ENCODE data around the gene STEAP4.

DNA sequence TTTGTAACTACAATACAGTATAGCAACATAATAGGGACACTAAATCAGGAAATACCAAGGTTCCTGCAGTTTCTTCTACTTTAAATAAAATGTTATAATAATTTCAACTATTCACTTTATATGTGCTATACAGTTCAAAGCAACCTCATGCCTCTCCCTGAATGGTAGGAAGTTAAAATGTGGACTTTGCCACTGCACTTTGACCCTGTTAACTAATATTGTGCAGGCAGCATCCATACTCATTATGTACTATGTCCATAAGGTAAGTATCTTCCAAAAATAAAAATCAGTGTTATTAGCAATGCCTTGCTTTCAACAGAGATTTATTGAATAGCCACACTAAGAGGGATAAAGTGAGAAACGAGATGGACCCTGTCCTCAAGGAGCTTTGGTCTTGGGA is 4.8 kb downstream of the STEAP4 start:
- no peak for TF ChIP-seq EZH2 (IDR thresholded peaks at IDR 0.05; ENCODE audit: insufficient read depth, poor library complexity, severe bottlenecking)
- no peak for TF ChIP-seq EZH2phosphoT487 (IDR thresholded peaks at IDR 0.05; ENCODE audit: insufficient read depth, low read depth)
